ENCODE data around the gene STX10. TPM values are rescaled to one million over a fixed set of nuclear protein-coding genes. Genes with fewer than 3 reads are reported as not detected.

STX10 gene
- total and polyA plus RNA-seq, 9 of the 15 experiments (the other 6 are each of a cell fraction or from before 2014, with no cell fraction given): 0.51 to 66.3 (median 31.0) TPM

DNA sequence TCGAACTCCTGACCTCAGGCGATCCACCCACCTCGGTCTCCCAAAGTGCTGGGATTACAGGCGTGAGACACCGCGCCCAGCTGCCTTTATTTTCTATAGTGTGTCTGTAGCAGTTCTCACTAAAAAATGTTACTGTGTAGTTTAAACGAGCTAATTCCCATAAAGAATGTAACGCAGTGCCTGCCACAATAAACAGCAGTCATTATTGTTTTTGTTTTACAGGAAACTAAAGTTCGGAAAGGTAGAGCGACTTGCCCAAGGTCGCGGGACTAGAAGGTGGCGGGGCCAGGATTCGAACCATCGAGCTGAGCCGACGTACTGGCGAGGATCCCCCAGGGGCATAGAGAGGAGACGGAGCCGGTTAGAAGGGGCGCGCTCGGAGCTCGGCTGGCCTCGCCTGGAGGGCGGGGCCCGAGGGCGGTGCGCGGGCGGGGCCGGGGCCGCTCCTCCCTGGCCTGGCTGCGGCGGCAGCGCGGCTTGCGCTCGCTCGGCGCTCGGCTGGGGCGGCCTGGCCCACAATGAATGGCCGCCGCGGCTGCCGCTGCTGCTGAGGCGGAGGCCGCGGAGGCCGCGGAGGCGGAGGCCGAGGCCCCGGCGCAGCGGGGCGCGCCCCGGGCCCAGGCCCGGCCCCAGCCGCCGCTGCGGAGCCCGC lies 32.3 kb downstream of the STX10 start, which contains the start of gene NACC1 (continued):
- TF ChIP-seq, protein P1, sequence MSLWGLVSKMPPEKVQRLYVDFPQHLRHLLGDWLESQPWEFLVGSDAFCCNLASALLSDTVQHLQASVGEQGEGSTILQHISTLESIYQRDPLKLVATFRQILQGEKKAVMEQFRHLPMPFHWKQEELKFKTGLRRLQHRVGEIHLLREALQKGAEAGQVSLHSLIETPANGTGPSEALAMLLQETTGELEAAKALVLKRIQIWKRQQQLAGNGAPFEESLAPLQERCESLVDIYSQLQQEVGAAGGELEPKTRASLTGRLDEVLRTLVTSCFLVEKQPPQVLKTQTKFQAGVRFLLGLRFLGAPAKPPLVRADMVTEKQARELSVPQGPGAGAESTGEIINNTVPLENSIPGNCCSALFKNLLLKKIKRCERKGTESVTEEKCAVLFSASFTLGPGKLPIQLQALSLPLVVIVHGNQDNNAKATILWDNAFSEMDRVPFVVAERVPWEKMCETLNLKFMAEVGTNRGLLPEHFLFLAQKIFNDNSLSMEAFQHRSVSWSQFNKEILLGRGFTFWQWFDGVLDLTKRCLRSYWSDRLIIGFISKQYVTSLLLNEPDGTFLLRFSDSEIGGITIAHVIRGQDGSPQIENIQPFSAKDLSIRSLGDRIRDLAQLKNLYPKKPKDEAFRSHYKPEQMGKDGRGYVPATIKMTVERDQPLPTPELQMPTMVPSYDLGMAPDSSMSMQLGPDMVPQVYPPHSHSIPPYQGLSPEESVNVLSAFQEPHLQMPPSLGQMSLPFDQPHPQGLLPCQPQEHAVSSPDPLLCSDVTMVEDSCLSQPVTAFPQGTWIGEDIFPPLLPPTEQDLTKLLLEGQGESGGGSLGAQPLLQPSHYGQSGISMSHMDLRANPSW (CRISPR knock-in tag; IDR thresholded peaks at IDR 0.05): 0 out of 2 replicates have a peak, but pooled peaks have one; percentile 37
- TF ChIP-seq, protein P2, sequence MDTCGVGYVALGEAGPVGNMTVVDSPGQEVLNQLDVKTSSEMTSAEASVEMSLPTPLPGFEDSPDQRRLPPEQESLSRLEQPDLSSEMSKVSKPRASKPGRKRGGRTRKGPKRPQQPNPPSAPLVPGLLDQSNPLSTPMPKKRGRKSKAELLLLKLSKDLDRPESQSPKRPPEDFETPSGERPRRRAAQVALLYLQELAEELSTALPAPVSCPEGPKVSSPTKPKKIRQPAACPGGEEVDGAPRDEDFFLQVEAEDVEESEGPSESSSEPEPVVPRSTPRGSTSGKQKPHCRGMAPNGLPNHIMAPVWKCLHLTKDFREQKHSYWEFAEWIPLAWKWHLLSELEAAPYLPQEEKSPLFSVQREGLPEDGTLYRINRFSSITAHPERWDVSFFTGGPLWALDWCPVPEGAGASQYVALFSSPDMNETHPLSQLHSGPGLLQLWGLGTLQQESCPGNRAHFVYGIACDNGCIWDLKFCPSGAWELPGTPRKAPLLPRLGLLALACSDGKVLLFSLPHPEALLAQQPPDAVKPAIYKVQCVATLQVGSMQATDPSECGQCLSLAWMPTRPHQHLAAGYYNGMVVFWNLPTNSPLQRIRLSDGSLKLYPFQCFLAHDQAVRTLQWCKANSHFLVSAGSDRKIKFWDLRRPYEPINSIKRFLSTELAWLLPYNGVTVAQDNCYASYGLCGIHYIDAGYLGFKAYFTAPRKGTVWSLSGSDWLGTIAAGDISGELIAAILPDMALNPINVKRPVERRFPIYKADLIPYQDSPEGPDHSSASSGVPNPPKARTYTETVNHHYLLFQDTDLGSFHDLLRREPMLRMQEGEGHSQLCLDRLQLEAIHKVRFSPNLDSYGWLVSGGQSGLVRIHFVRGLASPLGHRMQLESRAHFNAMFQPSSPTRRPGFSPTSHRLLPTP (IDR thresholded peaks at IDR 0.05; ENCODE audit: borderline replicate concordance, extremely low read depth, insufficient read length): peak; percentile 91
- TF ChIP-seq BCOR (IDR thresholded peaks at IDR 0.05): peak; percentile 89
- TF ChIP-seq ATF1 (CRISPR knock-in tag; IDR thresholded peaks at IDR 0.05): no peak
- peak; percentile 44 for TF ChIP-seq ATF1 (tag; IDR thresholded peaks at IDR 0.05)
- peak; percentile 37; the same call in 1 of the 2 replicates for TF ChIP-seq EGR1 (conservative IDR thresholded peaks at IDR 0.05)
- TF ChIP-seq, protein P3, sequence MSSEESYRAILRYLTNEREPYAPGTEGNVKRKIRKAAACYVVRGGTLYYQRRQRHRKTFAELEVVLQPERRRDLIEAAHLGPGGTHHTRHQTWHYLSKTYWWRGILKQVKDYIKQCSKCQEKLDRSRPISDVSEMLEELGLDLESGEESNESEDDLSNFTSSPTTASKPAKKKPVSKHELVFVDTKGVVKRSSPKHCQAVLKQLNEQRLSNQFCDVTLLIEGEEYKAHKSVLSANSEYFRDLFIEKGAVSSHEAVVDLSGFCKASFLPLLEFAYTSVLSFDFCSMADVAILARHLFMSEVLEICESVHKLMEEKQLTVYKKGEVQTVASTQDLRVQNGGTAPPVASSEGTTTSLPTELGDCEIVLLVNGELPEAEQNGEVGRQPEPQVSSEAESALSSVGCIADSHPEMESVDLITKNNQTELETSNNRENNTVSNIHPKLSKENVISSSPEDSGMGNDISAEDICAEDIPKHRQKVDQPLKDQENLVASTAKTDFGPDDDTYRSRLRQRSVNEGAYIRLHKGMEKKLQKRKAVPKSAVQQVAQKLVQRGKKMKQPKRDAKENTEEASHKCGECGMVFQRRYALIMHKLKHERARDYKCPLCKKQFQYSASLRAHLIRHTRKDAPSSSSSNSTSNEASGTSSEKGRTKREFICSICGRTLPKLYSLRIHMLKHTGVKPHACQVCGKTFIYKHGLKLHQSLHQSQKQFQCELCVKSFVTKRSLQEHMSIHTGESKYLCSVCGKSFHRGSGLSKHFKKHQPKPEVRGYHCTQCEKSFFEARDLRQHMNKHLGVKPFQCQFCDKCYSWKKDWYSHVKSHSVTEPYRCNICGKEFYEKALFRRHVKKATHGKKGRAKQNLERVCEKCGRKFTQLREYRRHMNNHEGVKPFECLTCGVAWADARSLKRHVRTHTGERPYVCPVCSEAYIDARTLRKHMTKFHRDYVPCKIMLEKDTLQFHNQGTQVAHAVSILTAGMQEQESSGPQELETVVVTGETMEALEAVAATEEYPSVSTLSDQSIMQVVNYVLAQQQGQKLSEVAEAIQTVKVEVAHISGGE (CRISPR knock-in tag; IDR thresholded peaks at IDR 0.05): peak in 1 of 3 experiments; percentile 87; a peak in 2 of 6 replicates
- TF ChIP-seq TBP (optimal IDR thresholded peaks at IDR 0.05; ENCODE audit: low read depth, low read length): peak; percentile 68

Measured in K562 (cell line).